H9 (cell line): ENCODE data around the gene UBE3C. TPM values are rescaled to one million over a fixed set of nuclear protein-coding genes. Genes with fewer than 3 reads are reported as not detected.

Experiments used
- DNase-seq: peaks from one replicate; pipeline ENCODE4 v3.0.0-alpha.2; 2017
- H2AFZ ChIP-seq: one replicate; pipeline ENCODE4 v1.6.1; 2013; ENCODE audit warnings: mild to moderate bottlenecking, low read length, control low read depth, moderate library complexity
- H2AK5ac ChIP-seq: 2 replicates; pipeline ENCODE4 v1.6.1; 2013; ENCODE audit warnings: low read length, control low read depth, mixed read lengths; ENCODE audit not compliant: insufficient read length
- H2BK120ac ChIP-seq: one replicate; pipeline ENCODE4 v1.6.1; 2013; ENCODE audit warnings: low read depth, mild to moderate bottlenecking, low read length, control low read depth, inconsistent platforms; ENCODE audit not compliant: poor library complexity, severe bottlenecking
- H2BK12ac ChIP-seq: 2 replicates; pipeline ENCODE4 v1.6.1; 2013; ENCODE audit warnings: low read length, control low read depth, mixed read lengths, low read depth; ENCODE audit not compliant: insufficient read length
- H2BK15ac ChIP-seq: 2 replicates; pipeline ENCODE4 v1.6.1; 2013; ENCODE audit warnings: low read depth, low read length, control low read depth
- H2BK20ac ChIP-seq: one replicate; pipeline ENCODE4 v1.6.1; 2013; ENCODE audit warnings: low read depth, mild to moderate bottlenecking, low read length, control low read depth, inconsistent platforms; ENCODE audit not compliant: poor library complexity, severe bottlenecking
- H2BK5ac ChIP-seq: 2 replicates; pipeline ENCODE4 v1.6.1; 2013; ENCODE audit warnings: low read length, control low read depth, mixed read lengths; ENCODE audit not compliant: insufficient read length
- H3K14ac ChIP-seq: 2 replicates; pipeline ENCODE4 v1.6.1; 2013; ENCODE audit warnings: low read length, control low read depth; ENCODE audit not compliant: insufficient read depth
- H3K18ac ChIP-seq: 2 replicates; pipeline ENCODE4 v1.6.1; 2013; ENCODE audit warnings: low read depth, mild to moderate bottlenecking, mixed read lengths, low read length, control low read depth; ENCODE audit not compliant: insufficient read length
- H3K23ac ChIP-seq: 2 replicates; pipeline ENCODE4 v1.6.1; 2013; ENCODE audit warnings: low read length, control low read depth, mixed read lengths, low read depth; ENCODE audit not compliant: insufficient read length
- H3K23me2 ChIP-seq: 2 replicates; pipeline ENCODE4 v1.6.1; 2013; ENCODE audit warnings: low read depth, mild to moderate bottlenecking, mixed read lengths, low read length, control low read depth; ENCODE audit not compliant: insufficient read length, poor library complexity, severe bottlenecking
- H3K27ac ChIP-seq: 2 replicates; pipeline ENCODE4 v1.5.1; 2013; ENCODE audit warnings: low read length, control low read depth, mixed read lengths, low read depth; ENCODE audit not compliant: insufficient read length
- H3K27me3 ChIP-seq: 2 replicates; pipeline ENCODE4 v1.6.1; 2013; ENCODE audit warnings: low read length, control low read depth, inconsistent platforms; ENCODE audit not compliant: insufficient read depth
- H3K4ac ChIP-seq: 2 replicates; pipeline ENCODE4 v1.6.1; 2013; ENCODE audit warnings: low read depth, mild to moderate bottlenecking, control low read depth, inconsistent platforms, low read length, moderate library complexity
- H3K4me1 ChIP-seq: 2 replicates; pipeline ENCODE4 v1.6.1; 2013; ENCODE audit warnings: low read length, control low read depth, inconsistent platforms; ENCODE audit not compliant: insufficient read depth
- H3K4me2 ChIP-seq: 2 replicates; pipeline ENCODE4 v1.6.1; 2013; ENCODE audit warnings: low read length, control low read depth, mixed read lengths; ENCODE audit not compliant: insufficient read length, insufficient read depth
- H3K56ac ChIP-seq: 2 replicates; pipeline ENCODE4 v1.6.1; 2013; ENCODE audit warnings: low read depth, mild to moderate bottlenecking, mixed read lengths, low read length, control low read depth; ENCODE audit not compliant: insufficient read length
- H3K79me1 ChIP-seq: 2 replicates; pipeline ENCODE4 v1.6.1; 2013; ENCODE audit warnings: low read depth, mild to moderate bottlenecking, moderate library complexity, low read length, control low read depth, inconsistent platforms; ENCODE audit not compliant: insufficient read depth, poor library complexity, severe bottlenecking
- H3K79me2 ChIP-seq: 2 replicates; pipeline ENCODE4 v1.6.1; 2013; ENCODE audit warnings: low read length, control low read depth, inconsistent platforms; ENCODE audit not compliant: insufficient read depth
- H3K9ac ChIP-seq: 2 replicates; pipeline ENCODE4 v1.6.1; 2013; ENCODE audit warnings: low read length, control low read depth, mixed read lengths; ENCODE audit not compliant: insufficient read length; ENCODE audit errors: extremely low read depth
- H3K9me3 ChIP-seq: one replicate; pipeline ENCODE4 v1.6.1; 2013; ENCODE audit warnings: low read depth, low read length, inconsistent platforms; ENCODE audit not compliant: control insufficient read depth
- H3T11ph ChIP-seq: one replicate; pipeline ENCODE4 v1.6.1; 2013; ENCODE audit warnings: mild to moderate bottlenecking, low read length, control low read depth, inconsistent platforms
- H4K20me1 ChIP-seq: one replicate; pipeline ENCODE4 v1.6.1; 2013; ENCODE audit not compliant: control insufficient read depth, insufficient read length, insufficient read depth
- H4K5ac ChIP-seq: 2 replicates; pipeline ENCODE4 v1.6.1; 2013; ENCODE audit warnings: low read depth, mild to moderate bottlenecking, mixed read lengths, low read length, control low read depth; ENCODE audit not compliant: insufficient read length
- H4K8ac ChIP-seq: replicated peaks from 2 replicates; pipeline ENCODE4 v1.6.1; 2013; ENCODE audit warnings: low read length, control low read depth, mixed read lengths, low read depth; ENCODE audit not compliant: insufficient read length
- H4K91ac ChIP-seq: 2 replicates; pipeline ENCODE4 v1.6.1; 2013; ENCODE audit warnings: low read depth, mild to moderate bottlenecking, moderate library complexity, mixed read lengths, low read length, control low read depth; ENCODE audit not compliant: insufficient read length
- H3K27ac Mint-ChIP-seq, 3 experiments: 2 replicates in 2 of 3; 3 replicates in 1 of 3; pipeline ENCODE4 v1.8.0; 2020 to 2021; ENCODE audit warnings: mixed read lengths in 3 of 3, mild to moderate bottlenecking in 1 of 3, moderate library complexity in 1 of 3
- H3K27me3 Mint-ChIP-seq: 2 replicates; pipeline ENCODE4 v1.8.0; 2021; ENCODE audit warnings: low read depth, mild to moderate bottlenecking, moderate library complexity, mixed read lengths
- H3K36me3 Mint-ChIP-seq, 3 experiments: 2 replicates in 2 of 3; 3 replicates in 1 of 3; pipeline ENCODE4 v1.8.0; 2020 to 2021; ENCODE audit warnings: low read depth in 3 of 3, mixed read lengths in 3 of 3; ENCODE audit not compliant: insufficient read depth in 1 of 3
- H3K4me1 Mint-ChIP-seq, 2 experiments: 2 replicates each; pipeline ENCODE4 v1.8.0; 2020; ENCODE audit warnings: mixed read lengths in 2 of 2
- H3K4me3 Mint-ChIP-seq, 2 experiments: 2 replicates in 1 of 2; 3 replicates in 1 of 2; pipeline ENCODE4 v1.8.0; 2020 to 2021; ENCODE audit warnings: mild to moderate bottlenecking in 2 of 2, mixed read lengths in 2 of 2, moderate library complexity in 1 of 2
- H3K9me3 Mint-ChIP-seq, 2 experiments: 2 replicates in 1 of 2; 3 replicates in 1 of 2; pipeline ENCODE4 v1.8.0; 2020; ENCODE audit warnings: mild to moderate bottlenecking in 2 of 2, mixed read lengths in 2 of 2, moderate library complexity in 1 of 2
- WGBS: extraction: QIAGEN DNeasy Blood & Tissue Kit; methylation state at CpG from one replicate; pipeline ENCODE4 v1.1.7; 2013; ENCODE audit warnings: missing lambda C conversion rate, low lambda C conversion rate, mixed read lengths; ENCODE audit not compliant: insufficient read length; ENCODE audit errors: extremely low coverage; 5-methylcytosine and 5-hydroxymethylcytosine counted together
- total RNA-seq: library from RNA; stranded (reverse); gene quantifications from 2 replicates; pipeline ENCODE4 v1.2.1, GENCODE V29; 2021
- TF ChIP-seq, protein P1 (sequence below): fragments of 200-600 bp; sonication (generic); conservative IDR thresholded peaks from 3 replicates; pipeline ENCODE4 v1.8.0; 2021; ENCODE audit warnings: antibody characterized with exemption, mild to moderate bottlenecking

The UBE3C gene
- total RNA-seq, 1 experiment from 2014 or later = 63.3 TPM

DNA sequence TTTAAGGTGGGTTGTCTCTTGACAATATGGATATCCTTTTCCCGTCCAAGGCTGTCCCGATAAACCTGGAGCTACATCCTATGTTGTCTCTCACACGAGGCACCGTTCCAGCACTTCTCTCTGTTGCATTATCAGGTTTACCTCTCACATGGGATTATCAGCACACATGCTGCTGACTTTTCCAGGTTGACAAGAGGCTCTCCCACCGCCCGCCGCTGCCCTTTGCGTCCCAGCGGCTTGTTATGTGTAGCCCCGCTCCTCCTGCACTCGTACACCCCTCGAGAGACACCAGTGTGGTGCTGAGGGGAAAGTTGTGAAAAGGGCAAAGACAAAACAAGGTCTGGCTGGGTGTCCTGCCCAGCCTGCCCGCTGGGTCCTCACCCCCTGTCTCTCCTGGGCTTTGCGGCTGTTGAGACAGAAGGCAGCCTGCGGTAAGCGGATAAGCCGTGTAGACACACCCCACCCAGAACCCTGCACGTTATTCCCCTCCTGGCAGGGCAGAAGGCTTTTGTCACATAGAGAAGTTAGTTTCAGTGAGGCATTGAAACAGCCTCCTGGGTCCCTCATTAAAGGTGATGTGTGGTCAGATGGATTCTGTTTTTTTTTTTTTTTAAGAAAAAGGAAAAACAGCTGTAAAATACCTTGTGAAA is 38.7 kb downstream of the UBE3C start:
- H4K91ac ChIP-seq = no peak overlapping the region
- H3K4me1 Mint-ChIP-seq = 0 out of 4 replicates have a peak, but pooled peaks cover 0 to 3% of the 10 kb centered on the region in 2 experiments
- H3T11ph ChIP-seq = no peak overlapping the region
- no peaks in the 10 kb centered on the region for H3K4me1 ChIP-seq
- H3K4me3 Mint-ChIP-seq = no peak overlapping the region
- no peak overlapping the region for H2BK5ac ChIP-seq
- H3K27me3 ChIP-seq = no peaks in the 10 kb centered on the region
- no peak for DNase-seq
- H3K9me3 Mint-ChIP-seq = no peaks in the 10 kb centered on the region
- no peak overlapping the region for H3K18ac ChIP-seq
- H2BK15ac ChIP-seq = no peak overlapping the region
- H2BK120ac ChIP-seq = no peak overlapping the region
- H3K9me3 ChIP-seq = no peaks in the 10 kb centered on the region
- H4K8ac ChIP-seq = no peak overlapping the region
- no peaks in the 10 kb centered on the region for H3K79me2 ChIP-seq
- H4K5ac ChIP-seq = no peak overlapping the region
- no peak overlapping the region for H2AFZ ChIP-seq
- no peaks in the 10 kb centered on the region for H3K27me3 Mint-ChIP-seq
- H3K4me2 ChIP-seq = no peak overlapping the region
- no peak overlapping the region; the same call in 1 of the 2 replicates for H3K14ac ChIP-seq
- no CpG with 5 or more reads among the region's 18 CpGs for WGBS
- peaks cover 2% of the 10 kb centered on the region for H3K79me1 ChIP-seq
- H3K23me2 ChIP-seq = no peaks in the 10 kb centered on the region
- no peak overlapping the region for H3K23ac ChIP-seq
- H3K9ac ChIP-seq = no peak overlapping the region
- peaks cover 30 to 82% (median 69%) of the 10 kb centered on the region in 3 experiments; a peak in 6 of 7 replicates for H3K36me3 Mint-ChIP-seq
- no peak overlapping the region for H2BK20ac ChIP-seq
- TF ChIP-seq, protein P1, sequence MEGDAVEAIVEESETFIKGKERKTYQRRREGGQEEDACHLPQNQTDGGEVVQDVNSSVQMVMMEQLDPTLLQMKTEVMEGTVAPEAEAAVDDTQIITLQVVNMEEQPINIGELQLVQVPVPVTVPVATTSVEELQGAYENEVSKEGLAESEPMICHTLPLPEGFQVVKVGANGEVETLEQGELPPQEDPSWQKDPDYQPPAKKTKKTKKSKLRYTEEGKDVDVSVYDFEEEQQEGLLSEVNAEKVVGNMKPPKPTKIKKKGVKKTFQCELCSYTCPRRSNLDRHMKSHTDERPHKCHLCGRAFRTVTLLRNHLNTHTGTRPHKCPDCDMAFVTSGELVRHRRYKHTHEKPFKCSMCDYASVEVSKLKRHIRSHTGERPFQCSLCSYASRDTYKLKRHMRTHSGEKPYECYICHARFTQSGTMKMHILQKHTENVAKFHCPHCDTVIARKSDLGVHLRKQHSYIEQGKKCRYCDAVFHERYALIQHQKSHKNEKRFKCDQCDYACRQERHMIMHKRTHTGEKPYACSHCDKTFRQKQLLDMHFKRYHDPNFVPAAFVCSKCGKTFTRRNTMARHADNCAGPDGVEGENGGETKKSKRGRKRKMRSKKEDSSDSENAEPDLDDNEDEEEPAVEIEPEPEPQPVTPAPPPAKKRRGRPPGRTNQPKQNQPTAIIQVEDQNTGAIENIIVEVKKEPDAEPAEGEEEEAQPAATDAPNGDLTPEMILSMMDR = no peak
- no peak overlapping the region for H3K56ac ChIP-seq
- H3K27ac Mint-ChIP-seq = peak overlapping the region in 2 of 3 experiments; percentile 50 to 88; a peak in 2 of 7 replicates
- no peak overlapping the region for H3K27ac ChIP-seq
- no peaks in the 10 kb centered on the region for H4K20me1 ChIP-seq
- H3K4ac ChIP-seq = no peak overlapping the region
- H2BK12ac ChIP-seq = no peak overlapping the region
- no peak overlapping the region for H2AK5ac ChIP-seq
